Mucosa of rectum (tissue), 2 donors: ENCODE data around the gene SLC24A4.

Experiments used
- H3K27ac ChIP-seq, 2 donors: one replicate each; pipeline ENCODE4 v1.7.0; 2013; ENCODE audit warnings: inconsistent platforms in 2 of 2, low read depth in 2 of 2, low read length in 2 of 2
- H3K27me3 ChIP-seq, 2 donors: one replicate each; pipeline ENCODE4 v1.7.0; 2013; ENCODE audit warnings: low read length in 2 of 2; ENCODE audit not compliant: control insufficient read depth in 2 of 2, insufficient read depth in 2 of 2
- H3K36me3 ChIP-seq, 2 donors: one replicate each; pipeline ENCODE4 v1.7.0; 2013; ENCODE audit warnings: low read length in 2 of 2; ENCODE audit not compliant: control insufficient read depth in 2 of 2, insufficient read depth in 2 of 2
- H3K4me1 ChIP-seq, 2 donors: one replicate each; pipeline ENCODE4 v1.7.0; 2013; ENCODE audit warnings: low read length in 2 of 2, mild to moderate bottlenecking in 1 of 2; ENCODE audit not compliant: control insufficient read depth in 2 of 2, insufficient read depth in 2 of 2
- H3K4me3 ChIP-seq, 2 donors: one replicate each; pipeline ENCODE4 v1.7.0; 2013; ENCODE audit warnings: low read length in 2 of 2
- H3K9ac ChIP-seq, 2 donors: one replicate each; pipeline ENCODE4 v1.7.0; 2013; ENCODE audit warnings: low read length in 2 of 2, low read depth in 1 of 2, mild to moderate bottlenecking in 1 of 2
- H3K9me3 ChIP-seq, 2 donors: one replicate each; pipeline ENCODE4 v1.7.0; 2013; ENCODE audit warnings: low read length in 2 of 2; ENCODE audit not compliant: control insufficient read depth in 2 of 2
- donor health status: healthy.
- donor health status: Normal muscosa, but diverticular disease.

Gene SLC24A4

GRCh38 chr14:92549105-92549858, 226.3 kb downstream of the SLC24A4 start:
- no peaks in the 10 kb centered on the region for H3K9me3 ChIP-seq
- no peak overlapping the region for H3K4me3 ChIP-seq
- peaks cover 6 to 11% of the 10 kb centered on the region in 2 donors for H3K4me1 ChIP-seq
- no peaks in the 10 kb centered on the region for H3K36me3 ChIP-seq
- no peak overlapping the region for H3K9ac ChIP-seq
- no peaks in the 10 kb centered on the region for H3K27me3 ChIP-seq
- H3K27ac ChIP-seq: peak overlapping the region in 1 of 2 donors; percentile 48

GRCh38 chr14:92549859-92550230, 226.9 kb downstream of the SLC24A4 start:
- H3K4me3 ChIP-seq: no peak overlapping the region
- H3K9me3 ChIP-seq: no peaks in the 10 kb centered on the region
- no peaks in the 10 kb centered on the region for H3K27me3 ChIP-seq
- peak overlapping the region in 1 of 2 donors; percentile 48 for H3K27ac ChIP-seq
- peaks cover 6 to 11% of the 10 kb centered on the region in 2 donors for H3K4me1 ChIP-seq
- H3K36me3 ChIP-seq: no peaks in the 10 kb centered on the region
- no peak overlapping the region for H3K9ac ChIP-seq
